Camera-type eye (tissue), 1 donor: ENCODE results near the gene TMEM130. TPM values are rescaled to one million over a fixed set of nuclear protein-coding genes. Genes with fewer than 3 reads are reported as not detected.

Source experiments
- total RNA-seq: library from RNA; depleted of rRNA; stranded (reverse); fragments of >200 nt; gene quantifications from one replicate; pipeline ENCODE4 v1.2.3, GENCODE V29; 2014

TMEM130 gene
- 14.4 TPM for total RNA-seq

GRCh38 chr7:98869597-98870120 lies at the start of gene TMEM130:
TSS of gene TMEM130 (minus strand) at chr7:98870014. CDS start at chr7:98869861, 153 bp downstream.

GRCh38 chr7:98878365-98879197 lies 8.8 kb upstream of the TMEM130 start, which contains the start of gene TRRAP:
TSS of gene TRRAP (plus strand) at chr7:98878532. CDS start at chr7:98881151, 2,619 bp downstream.

Other genes with a start within 250 kb of the TMEM130 start
- gene TRRAP, start 8.5 kb upstream of the TMEM130 start, total RNA-seq = 70.5 TPM